Neural crest cell (in vitro differentiated cells): ENCODE data around the gene SPHK2. TPM values are rescaled to one million over a fixed set of nuclear protein-coding genes. Genes with fewer than 3 reads are reported as not detected.

Experiments used
- DNase-seq: peaks from one replicate; pipeline ENCODE4 v3.0.0; 2021; ENCODE audit warnings: low read depth, mixed read lengths, low spot score
- H3K27ac Mint-ChIP-seq: one replicate; pipeline ENCODE4 v1.8.0; 2021; ENCODE audit warnings: mild to moderate bottlenecking, mixed read lengths; ENCODE audit not compliant: unreplicated experiment
- H3K27me3 Mint-ChIP-seq: 2 replicates; pipeline ENCODE4 v1.8.0; 2021; ENCODE audit warnings: low read depth, mild to moderate bottlenecking, mixed read lengths
- H3K36me3 Mint-ChIP-seq: 2 replicates; pipeline ENCODE4 v1.8.0; 2021; ENCODE audit warnings: low read depth, mild to moderate bottlenecking, mixed read lengths
- H3K4me1 Mint-ChIP-seq: 2 replicates; pipeline ENCODE4 v1.8.0; 2021; ENCODE audit warnings: mixed read lengths
- H3K4me3 Mint-ChIP-seq: one replicate; pipeline ENCODE4 v1.8.0; 2021; ENCODE audit warnings: mild to moderate bottlenecking, mixed read lengths
- H3K9me3 Mint-ChIP-seq: 2 replicates; pipeline ENCODE4 v1.8.0; 2021; ENCODE audit warnings: mixed read lengths
- total RNA-seq: library from RNA; stranded (reverse); gene quantifications from 2 replicates; pipeline ENCODE4 v1.2.1, GENCODE V29; 2021
- TF ChIP-seq, protein P1 (sequence below): fragments of 200-600 bp; sonication (generic); conservative IDR thresholded peaks from 2 replicates; pipeline ENCODE4 v1.5.0; 2021; ENCODE audit warnings: antibody characterized with exemption, mild to moderate bottlenecking

Gene SPHK2
- total RNA-seq, 1 donor from 2014 or later, result 50.3 TPM

DNA sequence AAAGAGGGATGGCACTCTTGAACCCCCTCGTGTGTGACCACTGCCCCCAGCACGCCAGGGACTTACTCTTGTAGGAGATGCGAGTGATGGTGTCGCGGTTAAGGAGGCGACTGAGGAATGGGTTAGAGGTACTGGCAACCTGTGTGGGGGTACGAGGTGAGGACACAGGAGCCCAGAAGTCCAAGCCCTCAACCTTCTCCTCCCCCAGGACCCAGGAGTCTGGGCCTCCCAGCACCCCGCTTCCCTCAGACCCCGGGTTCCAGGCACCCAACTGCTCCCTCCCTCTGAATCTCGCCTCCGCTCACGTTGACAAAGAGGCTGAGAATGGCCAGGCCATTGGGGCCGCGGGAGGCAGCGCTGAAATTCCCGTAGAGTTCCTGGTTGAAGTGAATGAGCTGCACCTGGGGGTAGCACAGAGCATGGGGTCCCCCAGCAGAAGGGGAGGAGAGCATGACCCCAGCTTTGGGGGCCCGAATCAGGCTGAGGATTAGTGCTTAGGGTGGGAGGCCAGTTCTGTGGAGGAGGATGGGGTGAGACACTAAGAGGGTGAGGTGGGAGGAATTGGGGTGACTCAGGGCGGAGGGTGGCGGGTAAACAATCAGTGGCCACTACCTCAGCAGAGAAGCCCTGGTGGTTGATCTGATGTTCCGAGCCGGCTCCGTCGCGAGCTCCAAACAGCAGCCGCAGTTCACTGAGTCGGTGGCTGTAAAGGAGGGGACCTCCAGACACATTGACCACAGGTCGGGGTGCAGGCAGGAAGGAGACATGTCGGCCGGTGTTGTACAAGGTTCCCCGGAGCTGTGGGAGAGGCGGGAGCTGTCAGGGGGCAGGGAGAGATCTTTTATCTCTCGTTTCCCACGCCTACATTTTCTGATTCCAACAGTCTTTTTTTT lies 20.4 kb downstream of the SPHK2 start:
- Mint-ChIP-seq H3K27ac (no peak overlapping the region), H3K9me3 (peaks cover 4% of the 10 kb centered on the region), H3K27me3 (peaks cover 48% of the 10 kb centered on the region), H3K36me3 (peaks cover 2% of the 10 kb centered on the region), H3K4me3 (peak overlapping the region; percentile 23), H3K4me1 (peaks cover 26% of the 10 kb centered on the region)
- DNase-seq, result no peak
- TF ChIP-seq, protein P1, sequence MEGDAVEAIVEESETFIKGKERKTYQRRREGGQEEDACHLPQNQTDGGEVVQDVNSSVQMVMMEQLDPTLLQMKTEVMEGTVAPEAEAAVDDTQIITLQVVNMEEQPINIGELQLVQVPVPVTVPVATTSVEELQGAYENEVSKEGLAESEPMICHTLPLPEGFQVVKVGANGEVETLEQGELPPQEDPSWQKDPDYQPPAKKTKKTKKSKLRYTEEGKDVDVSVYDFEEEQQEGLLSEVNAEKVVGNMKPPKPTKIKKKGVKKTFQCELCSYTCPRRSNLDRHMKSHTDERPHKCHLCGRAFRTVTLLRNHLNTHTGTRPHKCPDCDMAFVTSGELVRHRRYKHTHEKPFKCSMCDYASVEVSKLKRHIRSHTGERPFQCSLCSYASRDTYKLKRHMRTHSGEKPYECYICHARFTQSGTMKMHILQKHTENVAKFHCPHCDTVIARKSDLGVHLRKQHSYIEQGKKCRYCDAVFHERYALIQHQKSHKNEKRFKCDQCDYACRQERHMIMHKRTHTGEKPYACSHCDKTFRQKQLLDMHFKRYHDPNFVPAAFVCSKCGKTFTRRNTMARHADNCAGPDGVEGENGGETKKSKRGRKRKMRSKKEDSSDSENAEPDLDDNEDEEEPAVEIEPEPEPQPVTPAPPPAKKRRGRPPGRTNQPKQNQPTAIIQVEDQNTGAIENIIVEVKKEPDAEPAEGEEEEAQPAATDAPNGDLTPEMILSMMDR, result no peak

DNA sequence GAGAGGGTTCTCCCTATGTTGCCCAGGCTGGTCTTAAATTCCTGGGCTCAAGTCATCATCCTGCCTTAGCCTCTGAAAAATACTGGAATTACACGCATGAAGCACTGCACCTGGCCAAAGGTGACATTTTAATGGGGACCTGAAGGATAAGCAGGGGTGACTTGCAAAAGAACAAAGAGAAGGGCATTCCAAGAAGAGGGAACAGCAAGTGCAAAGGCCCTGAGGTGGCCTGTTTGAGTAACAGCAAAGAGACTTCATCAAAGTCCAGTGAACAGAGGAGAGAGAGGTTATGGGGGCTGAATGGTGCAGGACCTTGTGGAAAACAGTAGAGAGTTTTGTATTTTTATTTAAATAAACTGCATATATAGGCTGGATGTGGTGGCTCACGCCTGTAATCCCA lies 22.5 kb downstream of the SPHK2 start:
- no peak overlapping the region for H3K27ac Mint-ChIP-seq
- peaks cover 2% of the 10 kb centered on the region for H3K36me3 Mint-ChIP-seq
- TF ChIP-seq, protein P1, result no peak
- H3K9me3 Mint-ChIP-seq, result peaks cover 4% of the 10 kb centered on the region
- H3K4me1 Mint-ChIP-seq, result peaks cover 35% of the 10 kb centered on the region
- peaks cover 38% of the 10 kb centered on the region for H3K27me3 Mint-ChIP-seq
- DNase-seq, result no peak
- no peak overlapping the region for H3K4me3 Mint-ChIP-seq

DNA sequence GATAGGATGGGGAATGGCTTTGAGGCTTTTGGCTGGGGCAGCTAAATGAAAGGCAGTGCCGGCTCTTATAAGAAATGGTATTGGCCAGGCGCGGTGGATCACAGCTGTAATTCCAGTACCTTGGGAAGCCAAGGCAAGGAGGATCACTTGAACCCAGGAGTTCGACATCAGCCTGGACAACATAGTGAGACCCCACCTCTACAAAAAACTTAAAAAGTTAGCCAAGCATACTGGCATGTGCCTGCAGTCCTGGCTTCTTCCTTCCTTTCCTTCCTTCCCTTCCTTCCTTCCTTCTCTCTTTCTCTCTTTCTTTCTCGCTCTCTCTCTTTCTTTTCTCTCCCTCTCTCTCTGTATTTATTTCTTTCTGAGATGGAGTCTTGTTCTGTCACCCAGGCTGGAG lies 23.6 kb downstream of the SPHK2 start:
- H3K9me3 Mint-ChIP-seq, result peaks cover 4% of the 10 kb centered on the region
- TF ChIP-seq, protein P1, result no peak
- peak overlapping the region; percentile 47 for H3K4me3 Mint-ChIP-seq
- H3K4me1 Mint-ChIP-seq, result peaks cover 33% of the 10 kb centered on the region
- peaks cover 2% of the 10 kb centered on the region for H3K36me3 Mint-ChIP-seq
- no peak for DNase-seq
- no peak overlapping the region for H3K27ac Mint-ChIP-seq
- peaks cover 27% of the 10 kb centered on the region for H3K27me3 Mint-ChIP-seq

DNA sequence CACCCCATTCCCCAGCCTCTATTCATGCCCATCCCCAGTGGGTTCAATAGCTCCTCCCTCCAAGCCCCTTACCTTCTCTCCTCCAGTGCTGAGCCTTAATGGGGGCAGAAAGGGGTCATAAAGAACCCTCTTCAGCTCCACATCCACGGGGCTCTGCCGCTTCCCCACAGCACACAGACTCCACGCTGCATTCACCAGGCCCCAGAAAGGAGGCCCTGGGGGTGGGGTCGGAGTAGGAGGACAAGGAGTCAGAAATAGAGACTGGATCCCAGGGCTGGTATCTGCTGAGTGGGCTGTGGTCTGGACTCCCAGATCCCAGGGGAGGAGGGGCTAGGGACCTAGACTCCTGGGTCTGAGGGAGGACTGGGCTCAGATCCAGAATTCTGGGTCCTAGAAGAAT lies 25.0 kb downstream of the SPHK2 start:
- no peak for DNase-seq
- Mint-ChIP-seq H3K9me3 (no peaks in the 10 kb centered on the region), H3K36me3 (no peaks in the 10 kb centered on the region), H3K4me3 (peak overlapping the region; percentile 79), H3K4me1 (peaks cover 24% of the 10 kb centered on the region), H3K27ac (no peak overlapping the region), H3K27me3 (peaks cover 21% of the 10 kb centered on the region)
- TF ChIP-seq, protein P1, result no peak

DNA sequence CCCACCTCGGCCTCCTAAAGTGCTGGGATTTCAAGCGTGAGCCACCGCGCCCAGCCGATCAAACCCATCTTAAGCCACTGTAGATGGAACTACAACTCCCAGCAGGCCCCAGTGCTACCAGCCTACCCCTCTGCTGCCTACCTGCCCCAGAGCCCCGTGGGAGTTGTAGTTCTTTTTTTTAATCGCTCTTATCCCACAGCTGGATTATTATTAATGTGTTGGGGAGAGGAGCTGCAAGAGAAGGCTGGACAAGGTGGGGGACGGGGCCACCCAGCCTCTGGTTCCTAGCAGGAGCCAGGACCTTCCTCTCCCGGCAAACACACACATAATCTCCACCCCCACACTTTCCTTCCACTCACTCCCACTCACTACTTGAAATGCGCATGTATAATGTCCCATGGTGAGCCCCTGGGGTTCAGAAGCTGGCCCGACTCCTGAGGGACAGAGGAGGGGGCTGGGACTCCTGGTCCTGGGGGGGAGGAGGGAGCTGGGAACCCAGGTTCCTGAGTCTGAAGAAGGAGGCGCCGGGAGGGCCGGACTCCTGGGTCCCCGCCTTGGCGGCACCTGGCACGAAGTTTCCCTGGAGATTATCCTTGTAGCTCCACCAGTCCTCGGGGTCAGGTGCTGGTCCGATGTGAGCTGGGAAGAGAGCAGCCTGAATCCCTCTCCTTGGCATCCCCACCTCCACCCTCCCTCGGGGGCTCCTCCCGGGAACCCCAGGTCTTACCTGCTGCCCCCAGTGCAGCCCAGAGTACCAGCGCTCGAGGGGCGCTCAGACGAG lies 25.7 kb downstream of the SPHK2 start:
- H3K4me3 Mint-ChIP-seq, result peak overlapping the region; percentile 81
- no peaks in the 10 kb centered on the region for H3K9me3 Mint-ChIP-seq
- H3K27ac Mint-ChIP-seq, result no peak overlapping the region
- H3K27me3 Mint-ChIP-seq, result peaks cover 17% of the 10 kb centered on the region
- DNase-seq, result peak; percentile 67
- TF ChIP-seq, protein P1, result no peak
- no peaks in the 10 kb centered on the region for H3K36me3 Mint-ChIP-seq
- peaks cover 24% of the 10 kb centered on the region for H3K4me1 Mint-ChIP-seq
